ENCODE data around the gene SORCS3.

Gene SORCS3

GRCh38 chr10:105112862-105113261, 471.8 kb downstream of the SORCS3 start:
- DNase-seq (ENCODE audit: low read depth), result no peak

GRCh38 chr10:105113666-105114065, 472.6 kb downstream of the SORCS3 start:
- DNase-seq (ENCODE audit: low read depth), result no peak

DNA sequence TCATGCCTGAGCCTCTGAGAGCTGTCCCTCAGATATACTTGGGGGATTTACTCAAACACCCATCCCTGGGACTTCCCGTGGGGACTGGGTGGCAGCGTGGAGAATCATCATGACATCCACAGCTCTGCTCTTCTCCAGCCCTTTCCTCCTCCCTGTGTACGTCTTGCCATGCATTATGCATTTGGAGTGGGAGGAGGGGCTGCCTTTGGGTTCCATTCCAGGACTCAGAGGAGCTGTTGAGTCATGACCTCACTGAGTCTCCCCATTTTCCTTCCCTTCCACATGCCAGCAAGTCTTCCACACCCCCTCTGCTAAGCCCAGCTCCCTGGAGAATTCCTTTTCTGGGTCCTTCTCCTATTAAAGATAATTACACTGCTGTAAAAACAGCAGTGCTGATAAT, 480.7 kb downstream of the SORCS3 start:
- no peak for DNase-seq (ENCODE audit: low read depth)

- DNase-seq (ENCODE audit: low read depth), result no peak
Observed at GRCh38 chr10:105128111-105128510, 487.0 kb downstream of the SORCS3 start.

- DNase-seq (ENCODE audit: low read depth), result no peak
Observed at GRCh38 chr10:105138358-105138757, 497.3 kb downstream of the SORCS3 start.

- no peak for DNase-seq (ENCODE audit: low read depth)
Observed at GRCh38 chr10:105139363-105139896, 498.3 kb downstream of the SORCS3 start.

- no peak for DNase-seq (ENCODE audit: low read depth)
Observed at GRCh38 chr10:105140600-105140999, 499.5 kb downstream of the SORCS3 start.

DNA sequence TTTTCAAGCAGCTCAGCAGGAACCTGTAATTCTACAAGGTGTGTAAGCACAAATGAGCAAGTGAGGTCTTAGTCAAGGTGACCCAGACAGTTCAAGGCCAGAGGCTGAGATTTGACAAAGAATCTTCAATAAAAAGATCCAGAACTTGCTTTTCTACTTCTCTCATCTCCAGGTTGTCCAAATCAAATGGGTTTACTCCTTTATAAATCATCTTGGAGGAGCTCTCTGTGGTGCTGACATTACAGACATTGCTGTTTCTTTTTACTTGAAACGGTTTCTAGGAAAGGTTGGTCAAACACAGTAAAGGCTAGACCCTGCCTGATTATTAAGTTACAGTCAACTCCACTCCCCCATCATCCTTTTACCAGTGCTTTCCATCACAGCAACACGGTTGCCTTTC, 504.6 kb downstream of the SORCS3 start:
- no peak for DNase-seq (ENCODE audit: low read depth)

DNA sequence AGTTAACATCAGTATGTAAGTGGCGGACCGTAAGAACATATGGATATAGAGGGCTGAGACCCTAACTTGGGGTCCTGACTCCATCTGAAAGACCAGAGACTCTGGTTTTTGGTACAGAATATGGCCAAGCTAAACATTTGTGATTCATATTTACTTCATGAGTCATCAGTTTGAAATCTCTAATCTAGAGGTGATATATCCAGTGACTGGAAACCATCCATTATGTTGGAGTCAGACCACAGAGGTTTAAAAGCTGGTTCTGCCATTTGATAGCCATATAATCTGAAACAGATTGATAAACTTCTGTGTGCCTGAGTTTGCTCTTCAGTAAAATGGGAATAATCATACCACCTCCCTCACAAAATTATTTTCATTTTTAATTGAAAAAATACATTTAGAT, 505.3 kb downstream of the SORCS3 start:
- DNase-seq (ENCODE audit: low read depth), result no peak

- no peak for DNase-seq (ENCODE audit: low read depth)
Observed at GRCh38 chr10:105148456-105148855, 507.4 kb downstream of the SORCS3 start.

DNA sequence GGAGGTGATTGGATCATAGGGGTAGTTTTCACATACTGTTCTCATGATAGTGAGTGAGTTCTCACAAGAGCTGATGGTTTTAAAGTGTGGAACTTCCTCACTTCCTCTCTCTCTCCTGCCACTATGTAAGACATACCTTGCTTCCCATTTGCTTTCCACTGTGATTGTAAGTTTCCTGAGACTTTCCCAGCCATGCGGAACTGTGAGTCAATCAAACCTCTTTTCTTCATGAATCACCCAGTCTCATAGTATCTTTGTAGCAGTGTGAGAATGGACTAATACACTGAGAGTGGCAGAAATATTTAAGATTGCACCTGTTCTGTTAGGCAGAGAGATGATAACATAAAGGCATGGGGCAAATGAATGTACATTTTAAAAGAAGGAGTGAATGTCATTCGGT, 507.8 kb downstream of the SORCS3 start:
- DNase-seq (ENCODE audit: low read depth), result no peak

DNA sequence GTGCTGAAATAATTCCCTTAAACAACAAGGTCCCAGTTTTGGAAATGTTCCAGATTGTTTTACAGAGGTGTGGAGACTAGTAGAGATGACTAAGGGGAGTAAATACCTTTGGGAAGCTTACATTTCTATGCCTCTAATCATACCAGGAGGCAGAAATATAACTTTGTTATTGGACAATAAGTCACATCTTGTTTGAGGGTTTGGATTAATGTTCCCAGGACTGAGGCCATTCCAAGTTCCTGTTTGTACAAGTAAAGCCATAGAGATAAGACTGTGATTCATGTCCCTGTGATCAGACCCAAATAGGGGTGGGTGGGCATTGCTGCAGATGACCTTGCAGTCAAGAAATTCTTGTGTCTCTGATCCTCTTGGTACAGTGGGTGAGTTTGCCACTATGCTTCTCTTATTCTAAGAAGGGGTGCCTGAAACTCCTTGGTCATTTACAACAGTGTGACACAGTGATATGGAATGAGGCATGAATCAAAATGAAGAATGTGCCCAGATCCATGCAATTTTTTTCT, 508.3 kb downstream of the SORCS3 start:
- no peak for DNase-seq (ENCODE audit: low read depth)

- DNase-seq (ENCODE audit: low read depth), result no peak
Observed at GRCh38 chr10:105150259-105150880, 509.3 kb downstream of the SORCS3 start.

DNA sequence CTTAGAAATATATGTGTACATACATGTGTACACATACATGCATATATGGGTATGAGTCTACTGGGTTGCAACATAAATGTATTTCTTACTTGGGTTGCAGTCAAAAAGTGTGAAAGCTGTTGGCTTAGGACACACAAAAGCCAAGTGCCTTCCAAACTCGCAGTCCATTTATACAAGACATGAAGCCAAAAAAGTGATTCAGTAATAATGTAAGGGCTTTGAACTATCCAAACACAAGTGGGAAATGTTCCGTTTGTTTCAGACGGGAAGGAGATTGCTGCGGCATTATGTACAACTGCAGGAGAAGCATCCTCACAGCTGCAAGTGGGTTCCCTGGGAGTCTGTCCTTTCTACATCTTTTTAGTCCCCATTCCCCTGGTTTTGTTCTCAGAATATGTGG, 513.6 kb downstream of the SORCS3 start:
- DNase-seq (ENCODE audit: low read depth), result no peak

DNA sequence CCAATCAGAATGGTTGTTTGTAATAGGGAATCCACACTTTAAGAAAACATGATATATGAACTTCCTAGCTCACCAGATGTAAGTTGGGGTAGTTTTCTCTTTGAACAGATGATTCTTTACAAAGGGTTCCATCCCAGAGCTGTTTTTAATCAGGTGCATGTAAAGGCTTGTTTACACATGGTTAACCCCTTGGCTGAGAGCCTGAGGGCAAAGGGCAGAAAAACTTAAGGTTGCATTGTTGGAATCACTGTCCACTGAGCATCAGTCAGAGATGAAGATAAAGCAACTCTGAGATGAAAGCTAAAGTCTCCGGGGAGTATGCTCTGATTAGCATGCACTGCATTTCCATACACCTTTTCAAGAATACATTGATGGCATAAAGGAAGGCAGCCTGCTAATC, 518.2 kb downstream of the SORCS3 start:
- DNase-seq (ENCODE audit: low read depth), result no peak

DNA sequence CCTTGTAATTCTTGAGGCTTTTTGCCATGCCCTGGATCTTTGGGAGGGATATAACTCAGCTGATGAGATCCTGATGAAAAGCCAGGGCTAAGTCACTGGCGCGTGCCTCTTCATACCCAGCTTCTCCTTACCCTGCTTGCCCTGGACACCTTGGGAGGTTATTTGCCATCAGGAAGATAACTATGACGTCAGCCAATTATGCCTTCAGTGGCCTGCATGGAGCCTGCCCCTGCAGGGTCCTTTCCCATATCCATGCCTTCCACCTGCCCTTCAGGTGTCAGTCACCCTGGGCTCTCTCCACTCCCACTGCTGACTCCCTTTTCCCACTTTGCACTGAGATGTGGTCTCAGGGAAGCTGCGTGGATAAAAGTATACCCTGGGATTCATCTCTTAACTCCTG, 520.1 kb downstream of the SORCS3 start:
- no peak for DNase-seq (ENCODE audit: low read depth)

DNA sequence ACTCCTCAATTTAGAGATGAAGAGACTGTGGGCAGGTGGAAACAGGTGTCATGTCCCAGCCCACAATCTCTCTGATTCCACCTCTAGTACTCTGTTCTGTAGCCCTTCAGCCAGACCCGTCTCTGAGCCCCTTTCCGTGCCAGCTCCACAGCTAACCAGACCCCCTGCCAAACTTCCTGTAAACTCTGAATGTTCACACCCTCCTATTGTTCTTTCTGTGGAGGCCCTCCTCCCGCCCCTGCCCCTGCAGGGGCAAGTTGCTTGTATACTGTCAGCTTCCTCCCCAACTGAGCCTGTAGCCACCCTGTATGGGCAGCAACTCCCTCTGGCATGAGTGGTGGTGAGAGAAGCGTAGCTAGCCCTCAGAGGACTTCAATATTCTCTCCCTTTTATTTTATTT, 520.7 kb downstream of the SORCS3 start:
- no peak for DNase-seq (ENCODE audit: low read depth)

DNA sequence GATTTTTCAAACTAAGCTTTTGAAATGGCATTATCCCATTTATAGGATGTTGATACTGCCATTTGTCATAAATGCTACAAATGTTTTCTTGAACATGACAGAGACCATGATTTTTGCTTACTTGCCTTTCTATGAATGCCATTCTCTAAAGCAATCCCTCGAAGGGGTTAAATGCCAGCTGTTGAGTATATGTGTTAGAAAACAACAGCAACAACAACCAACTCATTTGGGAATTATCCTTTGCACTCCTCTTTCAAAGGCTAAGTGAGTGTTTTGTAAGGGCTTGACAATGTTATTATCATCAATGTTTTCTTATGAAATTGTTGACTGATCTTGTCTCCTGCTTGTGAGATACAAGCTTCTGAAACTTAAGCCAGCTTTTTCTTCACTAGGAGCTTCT, 529.4 kb downstream of the SORCS3 start:
- no peak for DNase-seq (ENCODE audit: low read depth)

- no peak for DNase-seq (ENCODE audit: low read depth)
Observed at GRCh38 chr10:105171945-105172344, 530.9 kb downstream of the SORCS3 start.

- DNase-seq (ENCODE audit: low read depth), result no peak
Observed at GRCh38 chr10:105181626-105182025, 540.5 kb downstream of the SORCS3 start.

DNA sequence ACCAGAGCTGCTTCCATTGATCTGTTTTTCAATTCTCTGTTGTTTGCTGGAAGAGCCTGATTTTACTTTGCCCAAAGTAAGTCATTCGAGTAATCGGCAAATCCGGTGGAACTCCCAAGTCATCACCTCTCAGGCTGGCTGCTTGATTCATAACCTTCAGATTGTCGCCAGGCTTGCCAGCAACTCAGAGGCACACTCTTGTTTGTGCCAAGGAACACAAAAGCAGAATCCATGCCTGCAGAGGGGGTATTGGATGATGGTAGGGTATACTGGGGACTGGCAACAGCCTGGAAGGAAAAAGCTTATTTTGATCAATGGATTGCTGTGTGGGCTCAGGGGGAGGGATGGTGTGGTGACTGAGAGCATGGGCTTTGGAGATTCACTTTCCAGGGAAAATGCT, 542.4 kb downstream of the SORCS3 start:
- no peak for DNase-seq (ENCODE audit: low read depth)

- DNase-seq (ENCODE audit: low read depth), result no peak
Observed at GRCh38 chr10:105185161-105185560, 544.1 kb downstream of the SORCS3 start.

- DNase-seq (ENCODE audit: low read depth), result no peak
Observed at GRCh38 chr10:105187243-105187642, 546.2 kb downstream of the SORCS3 start.

Data from stimulated activated CD8-positive, alpha-beta memory T cell treated with anti-CD3 and anti-CD28 coated beads, Interleukin-12 subunit alpha, Interleukin-12 subunit beta, amount 100 ng/mL, for 4 hours (primary cell).